ENCODE measurements around the gene TDRD12. TPM values are rescaled to one million over a fixed set of nuclear protein-coding genes. Genes with fewer than 3 reads are reported as not detected.

Gene TDRD12, protein sequence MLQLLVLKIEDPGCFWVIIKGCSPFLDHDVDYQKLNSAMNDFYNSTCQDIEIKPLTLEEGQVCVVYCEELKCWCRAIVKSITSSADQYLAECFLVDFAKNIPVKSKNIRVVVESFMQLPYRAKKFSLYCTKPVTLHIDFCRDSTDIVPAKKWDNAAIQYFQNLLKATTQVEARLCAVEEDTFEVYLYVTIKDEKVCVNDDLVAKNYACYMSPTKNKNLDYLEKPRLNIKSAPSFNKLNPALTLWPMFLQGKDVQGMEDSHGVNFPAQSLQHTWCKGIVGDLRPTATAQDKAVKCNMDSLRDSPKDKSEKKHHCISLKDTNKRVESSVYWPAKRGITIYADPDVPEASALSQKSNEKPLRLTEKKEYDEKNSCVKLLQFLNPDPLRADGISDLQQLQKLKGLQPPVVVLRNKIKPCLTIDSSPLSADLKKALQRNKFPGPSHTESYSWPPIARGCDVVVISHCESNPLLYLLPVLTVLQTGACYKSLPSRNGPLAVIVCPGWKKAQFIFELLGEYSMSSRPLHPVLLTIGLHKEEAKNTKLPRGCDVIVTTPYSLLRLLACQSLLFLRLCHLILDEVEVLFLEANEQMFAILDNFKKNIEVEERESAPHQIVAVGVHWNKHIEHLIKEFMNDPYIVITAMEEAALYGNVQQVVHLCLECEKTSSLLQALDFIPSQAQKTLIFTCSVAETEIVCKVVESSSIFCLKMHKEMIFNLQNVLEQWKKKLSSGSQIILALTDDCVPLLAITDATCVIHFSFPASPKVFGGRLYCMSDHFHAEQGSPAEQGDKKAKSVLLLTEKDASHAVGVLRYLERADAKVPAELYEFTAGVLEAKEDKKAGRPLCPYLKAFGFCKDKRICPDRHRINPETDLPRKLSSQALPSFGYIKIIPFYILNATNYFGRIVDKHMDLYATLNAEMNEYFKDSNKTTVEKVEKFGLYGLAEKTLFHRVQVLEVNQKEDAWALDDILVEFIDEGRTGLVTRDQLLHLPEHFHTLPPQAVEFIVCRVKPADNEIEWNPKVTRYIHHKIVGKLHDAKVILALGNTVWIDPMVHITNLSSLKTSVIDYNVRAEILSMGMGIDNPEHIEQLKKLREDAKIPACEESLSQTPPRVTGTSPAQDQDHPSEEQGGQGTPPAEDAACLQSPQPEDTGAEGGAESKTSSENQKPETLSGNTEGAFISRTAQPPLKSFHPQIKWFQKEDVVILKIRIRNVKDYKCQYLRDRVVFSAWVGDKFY (N-terminal part only)
- total RNA-seq (2013), result 0.06 TPM
- polyA plus RNA-seq (under 1 TPM in 1 of 3 donors, not detected in 2; 0.05 TPM), polyA minus RNA-seq (not detected in 2 replicates), total RNA-seq (0 to 2.4 (median 0.16) reads per million in 11 experiments)

DNA sequence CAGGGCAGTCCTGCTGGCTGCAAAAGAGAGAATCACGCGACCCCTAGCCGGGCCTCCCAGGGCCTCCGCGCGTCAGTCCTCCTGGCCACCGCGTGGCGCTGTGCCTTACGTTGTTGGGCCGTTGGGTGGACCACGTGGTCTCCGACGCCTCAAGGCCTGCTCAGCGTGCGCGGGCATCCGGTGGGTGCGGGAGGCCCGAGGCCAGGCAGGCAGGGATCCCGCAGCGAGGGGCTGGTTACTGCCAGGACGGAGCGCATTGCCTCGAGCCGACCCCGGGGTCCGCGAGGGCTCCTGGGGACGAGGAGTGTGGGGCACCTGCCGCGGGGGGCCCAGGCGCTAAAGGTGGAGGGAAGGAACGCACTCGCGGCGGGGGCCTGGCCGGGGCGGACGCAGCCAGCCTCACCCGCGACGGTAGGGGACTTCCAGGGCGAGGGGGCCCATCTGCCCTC, at the start of gene TDRD12:
Gene TDRD12, plus strand, starts transcription at position 157 of the 449 bp plus-strand sequence. CDS start 306 bp downstream, outside the sequence.
- Mint-ChIP-seq H3K36me3 (peaks cover 15 to 21% of the 10 kb centered on the region in 2 donors), H3K4me3 (no peak within 1 kb of the TSS), H3K4me1 (no peaks in the 10 kb centered on the region), H3K27ac (peak within 1 kb of the TSS in 1 of 7 donors; percentile 10), H3K9me3 (peaks cover 0 to 16% (median 2%) of the 10 kb centered on the region in 7 donors), H3K27me3 (ENCODE audit: low read depth in 3 of 3) (peaks cover 0 to 4% (median 0%) of the 10 kb centered on the region in 3 donors)
- Histone ChIP-seq H3K79me2 (ENCODE audit: insufficient read depth, low read length) (no peaks in the 10 kb centered on the region), H3K27me3 (ENCODE audit: control insufficient read depth in 2 of 2, insufficient read depth in 2 of 2, low read length in 2 of 2) (no peaks in the 10 kb centered on the region), H3K4me3 (replicated peaks in 1 of 3; ENCODE audit: low read depth in 2 of 3, low read length in 3 of 3) (no peak within 1 kb of the TSS), H3K9ac (ENCODE audit: insufficient read depth, low read length, poor library complexity, severe bottlenecking) (no peak within 1 kb of the TSS), H4K20me1 (ENCODE audit: insufficient read depth, low read length) (no peaks in the 10 kb centered on the region), H3K36me3 (replicated peaks in 1 of 2; ENCODE audit: control insufficient read depth in 1 of 2, insufficient read depth in 2 of 2, low read length in 2 of 2) (peaks cover 6 to 17% of the 10 kb centered on the region in 2 donors), H3K27ac (ENCODE audit: low read depth in 1 of 2, low read length in 2 of 2) (no peak within 1 kb of the TSS), H2AFZ (ENCODE audit: insufficient read depth, low read depth, low read length, poor library complexity, severe bottlenecking) (no peak within 1 kb of the TSS), H3K9me3 (replicated peaks in 1 of 2; ENCODE audit: control insufficient read depth in 1 of 2, insufficient read depth in 1 of 2, low read length in 2 of 2) (peaks cover 5 to 9% of the 10 kb centered on the region in 2 donors), H3K4me1 (ENCODE audit: control insufficient read depth in 1 of 2, insufficient read depth in 2 of 2, low read length in 2 of 2) (no peaks in the 10 kb centered on the region), H3K4me2 (replicated peaks; ENCODE audit: extremely low read depth, low read length, poor library complexity, severe bottlenecking) (no peak within 1 kb of the TSS)
- WGBS (ENCODE audit: insufficient coverage), result 88% methylated on average over 33 of the region's 44 CpGs
- DNase-seq, result no peak
- intact Hi-C loops (cut with micrococcal nuclease), result no loop called here
- TF ChIP-seq, protein P1, sequence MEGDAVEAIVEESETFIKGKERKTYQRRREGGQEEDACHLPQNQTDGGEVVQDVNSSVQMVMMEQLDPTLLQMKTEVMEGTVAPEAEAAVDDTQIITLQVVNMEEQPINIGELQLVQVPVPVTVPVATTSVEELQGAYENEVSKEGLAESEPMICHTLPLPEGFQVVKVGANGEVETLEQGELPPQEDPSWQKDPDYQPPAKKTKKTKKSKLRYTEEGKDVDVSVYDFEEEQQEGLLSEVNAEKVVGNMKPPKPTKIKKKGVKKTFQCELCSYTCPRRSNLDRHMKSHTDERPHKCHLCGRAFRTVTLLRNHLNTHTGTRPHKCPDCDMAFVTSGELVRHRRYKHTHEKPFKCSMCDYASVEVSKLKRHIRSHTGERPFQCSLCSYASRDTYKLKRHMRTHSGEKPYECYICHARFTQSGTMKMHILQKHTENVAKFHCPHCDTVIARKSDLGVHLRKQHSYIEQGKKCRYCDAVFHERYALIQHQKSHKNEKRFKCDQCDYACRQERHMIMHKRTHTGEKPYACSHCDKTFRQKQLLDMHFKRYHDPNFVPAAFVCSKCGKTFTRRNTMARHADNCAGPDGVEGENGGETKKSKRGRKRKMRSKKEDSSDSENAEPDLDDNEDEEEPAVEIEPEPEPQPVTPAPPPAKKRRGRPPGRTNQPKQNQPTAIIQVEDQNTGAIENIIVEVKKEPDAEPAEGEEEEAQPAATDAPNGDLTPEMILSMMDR (IDR thresholded peaks at IDR 0.05), result no peak
